H9 (cell line): ENCODE results near the gene MAST4. TPM values are rescaled to one million over a fixed set of nuclear protein-coding genes. Genes with fewer than 3 reads are reported as not detected.

ENCODE experiments used
- DNase-seq: peaks from one replicate; pipeline ENCODE4 v3.0.0-alpha.2; 2017
- H2AFZ ChIP-seq: one replicate; pipeline ENCODE4 v1.6.1; 2013; ENCODE audit warnings: mild to moderate bottlenecking, low read length, control low read depth, moderate library complexity
- H2AK5ac ChIP-seq: 2 replicates; pipeline ENCODE4 v1.6.1; 2013; ENCODE audit warnings: low read length, control low read depth, mixed read lengths; ENCODE audit not compliant: insufficient read length
- H2BK120ac ChIP-seq: one replicate; pipeline ENCODE4 v1.6.1; 2013; ENCODE audit warnings: low read depth, mild to moderate bottlenecking, low read length, control low read depth, inconsistent platforms; ENCODE audit not compliant: poor library complexity, severe bottlenecking
- H2BK12ac ChIP-seq: 2 replicates; pipeline ENCODE4 v1.6.1; 2013; ENCODE audit warnings: low read length, control low read depth, mixed read lengths, low read depth; ENCODE audit not compliant: insufficient read length
- H2BK15ac ChIP-seq: 2 replicates; pipeline ENCODE4 v1.6.1; 2013; ENCODE audit warnings: low read depth, low read length, control low read depth
- H2BK20ac ChIP-seq: one replicate; pipeline ENCODE4 v1.6.1; 2013; ENCODE audit warnings: low read depth, mild to moderate bottlenecking, low read length, control low read depth, inconsistent platforms; ENCODE audit not compliant: poor library complexity, severe bottlenecking
- H2BK5ac ChIP-seq: 2 replicates; pipeline ENCODE4 v1.6.1; 2013; ENCODE audit warnings: low read length, control low read depth, mixed read lengths; ENCODE audit not compliant: insufficient read length
- H3K14ac ChIP-seq: 2 replicates; pipeline ENCODE4 v1.6.1; 2013; ENCODE audit warnings: low read length, control low read depth; ENCODE audit not compliant: insufficient read depth
- H3K18ac ChIP-seq: 2 replicates; pipeline ENCODE4 v1.6.1; 2013; ENCODE audit warnings: low read depth, mild to moderate bottlenecking, mixed read lengths, low read length, control low read depth; ENCODE audit not compliant: insufficient read length
- H3K23ac ChIP-seq: 2 replicates; pipeline ENCODE4 v1.6.1; 2013; ENCODE audit warnings: low read length, control low read depth, mixed read lengths, low read depth; ENCODE audit not compliant: insufficient read length
- H3K23me2 ChIP-seq: 2 replicates; pipeline ENCODE4 v1.6.1; 2013; ENCODE audit warnings: low read depth, mild to moderate bottlenecking, mixed read lengths, low read length, control low read depth; ENCODE audit not compliant: insufficient read length, poor library complexity, severe bottlenecking
- H3K27ac ChIP-seq: 2 replicates; pipeline ENCODE4 v1.5.1; 2013; ENCODE audit warnings: low read length, control low read depth, mixed read lengths, low read depth; ENCODE audit not compliant: insufficient read length
- H3K27me3 ChIP-seq: 2 replicates; pipeline ENCODE4 v1.6.1; 2013; ENCODE audit warnings: low read length, control low read depth, inconsistent platforms; ENCODE audit not compliant: insufficient read depth
- H3K4ac ChIP-seq: 2 replicates; pipeline ENCODE4 v1.6.1; 2013; ENCODE audit warnings: low read depth, mild to moderate bottlenecking, control low read depth, inconsistent platforms, low read length, moderate library complexity
- H3K4me1 ChIP-seq: 2 replicates; pipeline ENCODE4 v1.6.1; 2013; ENCODE audit warnings: low read length, control low read depth, inconsistent platforms; ENCODE audit not compliant: insufficient read depth
- H3K4me2 ChIP-seq: 2 replicates; pipeline ENCODE4 v1.6.1; 2013; ENCODE audit warnings: low read length, control low read depth, mixed read lengths; ENCODE audit not compliant: insufficient read length, insufficient read depth
- H3K56ac ChIP-seq: 2 replicates; pipeline ENCODE4 v1.6.1; 2013; ENCODE audit warnings: low read depth, mild to moderate bottlenecking, mixed read lengths, low read length, control low read depth; ENCODE audit not compliant: insufficient read length
- H3K79me1 ChIP-seq: 2 replicates; pipeline ENCODE4 v1.6.1; 2013; ENCODE audit warnings: low read depth, mild to moderate bottlenecking, moderate library complexity, low read length, control low read depth, inconsistent platforms; ENCODE audit not compliant: insufficient read depth, poor library complexity, severe bottlenecking
- H3K79me2 ChIP-seq: 2 replicates; pipeline ENCODE4 v1.6.1; 2013; ENCODE audit warnings: low read length, control low read depth, inconsistent platforms; ENCODE audit not compliant: insufficient read depth
- H3K9ac ChIP-seq: 2 replicates; pipeline ENCODE4 v1.6.1; 2013; ENCODE audit warnings: low read length, control low read depth, mixed read lengths; ENCODE audit not compliant: insufficient read length; ENCODE audit errors: extremely low read depth
- H3K9me3 ChIP-seq: one replicate; pipeline ENCODE4 v1.6.1; 2013; ENCODE audit warnings: low read depth, low read length, inconsistent platforms; ENCODE audit not compliant: control insufficient read depth
- H3T11ph ChIP-seq: one replicate; pipeline ENCODE4 v1.6.1; 2013; ENCODE audit warnings: mild to moderate bottlenecking, low read length, control low read depth, inconsistent platforms
- H4K20me1 ChIP-seq: one replicate; pipeline ENCODE4 v1.6.1; 2013; ENCODE audit not compliant: control insufficient read depth, insufficient read length, insufficient read depth
- H4K5ac ChIP-seq: 2 replicates; pipeline ENCODE4 v1.6.1; 2013; ENCODE audit warnings: low read depth, mild to moderate bottlenecking, mixed read lengths, low read length, control low read depth; ENCODE audit not compliant: insufficient read length
- H4K8ac ChIP-seq: replicated peaks from 2 replicates; pipeline ENCODE4 v1.6.1; 2013; ENCODE audit warnings: low read length, control low read depth, mixed read lengths, low read depth; ENCODE audit not compliant: insufficient read length
- H4K91ac ChIP-seq: 2 replicates; pipeline ENCODE4 v1.6.1; 2013; ENCODE audit warnings: low read depth, mild to moderate bottlenecking, moderate library complexity, mixed read lengths, low read length, control low read depth; ENCODE audit not compliant: insufficient read length
- H3K27ac Mint-ChIP-seq, 3 experiments: 2 replicates in 2 of 3; 3 replicates in 1 of 3; pipeline ENCODE4 v1.8.0; 2020 to 2021; ENCODE audit warnings: mixed read lengths in 3 of 3, mild to moderate bottlenecking in 1 of 3, moderate library complexity in 1 of 3
- H3K27me3 Mint-ChIP-seq: 2 replicates; pipeline ENCODE4 v1.8.0; 2021; ENCODE audit warnings: low read depth, mild to moderate bottlenecking, moderate library complexity, mixed read lengths
- H3K36me3 Mint-ChIP-seq, 3 experiments: 2 replicates in 2 of 3; 3 replicates in 1 of 3; pipeline ENCODE4 v1.8.0; 2020 to 2021; ENCODE audit warnings: low read depth in 3 of 3, mixed read lengths in 3 of 3; ENCODE audit not compliant: insufficient read depth in 1 of 3
- H3K4me1 Mint-ChIP-seq, 2 experiments: 2 replicates each; pipeline ENCODE4 v1.8.0; 2020; ENCODE audit warnings: mixed read lengths in 2 of 2
- H3K4me3 Mint-ChIP-seq, 2 experiments: 2 replicates in 1 of 2; 3 replicates in 1 of 2; pipeline ENCODE4 v1.8.0; 2020 to 2021; ENCODE audit warnings: mild to moderate bottlenecking in 2 of 2, mixed read lengths in 2 of 2, moderate library complexity in 1 of 2
- H3K9me3 Mint-ChIP-seq, 2 experiments: 2 replicates in 1 of 2; 3 replicates in 1 of 2; pipeline ENCODE4 v1.8.0; 2020; ENCODE audit warnings: mild to moderate bottlenecking in 2 of 2, mixed read lengths in 2 of 2, moderate library complexity in 1 of 2
- CTCF ChIP-seq: fragments of 200-600 bp; sonication (generic); conservative IDR thresholded peaks from 3 replicates; pipeline ENCODE4 v1.8.0; 2021; ENCODE audit warnings: antibody characterized with exemption, mild to moderate bottlenecking
- WGBS: extraction: QIAGEN DNeasy Blood & Tissue Kit; methylation state at CpG from one replicate; pipeline ENCODE4 v1.1.7; 2013; ENCODE audit warnings: missing lambda C conversion rate, low lambda C conversion rate, mixed read lengths; ENCODE audit not compliant: insufficient read length; ENCODE audit errors: extremely low coverage; 5-methylcytosine and 5-hydroxymethylcytosine counted together
- total RNA-seq: library from RNA; stranded (reverse); gene quantifications from 2 replicates; pipeline ENCODE4 v1.2.1, GENCODE V29; 2021

The MAST4 gene
- total RNA-seq, 1 experiment from 2014 or later = 3.7 TPM

- H3K4me3 Mint-ChIP-seq = no peak overlapping the region
- Histone ChIP-seq H4K91ac (no peak overlapping the region), H3K4me2 (no peak overlapping the region), H3K4me1 (no peaks in the 10 kb centered on the region), H3K9me3 (no peaks in the 10 kb centered on the region), H3K27me3 (no peaks in the 10 kb centered on the region), H3K9ac (no peak overlapping the region), H3K23ac (no peak overlapping the region), H3T11ph (no peak overlapping the region), H4K8ac (no peak overlapping the region), H3K27ac (no peak overlapping the region), H3K23me2 (no peaks in the 10 kb centered on the region), H2AK5ac (no peak overlapping the region), H4K5ac (no peak overlapping the region), H4K20me1 (no peaks in the 10 kb centered on the region), H2AFZ (no peak overlapping the region), H3K79me2 (no peaks in the 10 kb centered on the region), H2BK12ac (no peak overlapping the region), H3K56ac (no peak overlapping the region), H2BK15ac (no peak overlapping the region), H3K79me1 (no peaks in the 10 kb centered on the region), H3K18ac (no peak overlapping the region), H2BK20ac (no peak overlapping the region), H2BK5ac (no peak overlapping the region), H3K14ac (no peak overlapping the region), H2BK120ac (no peak overlapping the region), H3K4ac (no peak overlapping the region)
- H3K9me3 Mint-ChIP-seq = no peaks in the 10 kb centered on the region
- DNase-seq = no peak
- no peak for TF ChIP-seq CTCF
- H3K4me1 Mint-ChIP-seq = peaks cover 9 to 10% of the 10 kb centered on the region in 2 experiments
- no peaks in the 10 kb centered on the region for H3K36me3 Mint-ChIP-seq
- WGBS = no CpG with 5 or more reads among the region's 10 CpGs
- no peak overlapping the region for H3K27ac Mint-ChIP-seq
- peaks cover 2% of the 10 kb centered on the region; the same call in 1 of the 2 replicates for H3K27me3 Mint-ChIP-seq
These were observed 274.5 kb downstream of the MAST4 start for GRCh38 chr5:66870708-66871107.
